Activated naive CD8-positive, alpha-beta T cell treated with anti-CD3 and anti-CD28 coated beads, Interleukin-2, amount 10 ng/mL, durations not matched to agents 7 days and 5 days (primary cell): ENCODE data around the gene PRM3. TPM values are rescaled to one million over a fixed set of nuclear protein-coding genes. Genes with fewer than 3 reads are reported as not detected.
A peak's percentile ranks its signal among the peaks of the same experiment; 100 is the strongest.
"Not testable (repeated sequence)": the region's sequence is repeated elsewhere in the genome, so short reads cannot be mapped to it uniquely, and the experiment has no call there.

ENCODE experiments used
- ATAC-seq: fragments of 150-1000 bp; cut with Tn5 transposase; one replicate; pipeline ENCODE4 v1.10.0; 2021; ENCODE audit warnings: low read depth, moderate library complexity
- POLR2A ChIA-PET: fragments of 350-600 bp; sonication (Branson Sonifier 250); formaldehyde crosslinking; loops from one replicate; lab custom pipeline; 2021; ENCODE audit warnings: antibody characterized with exemption; lab: Charles Lee
- DNase-seq: peaks from one replicate; pipeline ENCODE4 v3.0.0; 2021
- H3K27ac Mint-ChIP-seq: one replicate; pipeline ENCODE4 v1.8.0; 2022; ENCODE audit warnings: mild to moderate bottlenecking, mixed read lengths
- H3K27me3 Mint-ChIP-seq: one replicate; pipeline ENCODE4 v1.8.0; 2022; ENCODE audit warnings: mild to moderate bottlenecking, moderate library complexity, mixed read lengths
- H3K36me3 Mint-ChIP-seq: one replicate; pipeline ENCODE4 v1.8.0; 2021; ENCODE audit warnings: mild to moderate bottlenecking, mixed read lengths
- H3K4me1 Mint-ChIP-seq: one replicate; pipeline ENCODE4 v1.8.0; 2021; ENCODE audit warnings: mixed read lengths
- H3K4me3 Mint-ChIP-seq: one replicate; pipeline ENCODE4 v1.8.0; 2022; ENCODE audit warnings: mild to moderate bottlenecking, moderate library complexity, mixed read lengths
- H3K9me3 Mint-ChIP-seq: one replicate; pipeline ENCODE4 v1.8.0; 2021; ENCODE audit warnings: mixed read lengths
- total RNA-seq, 2 experiments: library from RNA; stranded (reverse); gene quantifications; one replicate each; pipeline ENCODE4 v1.2.3, GENCODE V29; 2021

Gene PRM3
- total RNA-seq, 2 experiments from 2014 or later, result not detected

GRCh38 chr16:11299865-11300559 lies 26.6 kb upstream of the PRM3 start:
- no peak overlapping the region for H3K4me3 Mint-ChIP-seq
- no peak for DNase-seq
- POLR2A ChIA-PET, result interaction anchor here (0.6 to 4.6 kb wide), 4 partner anchors 10 to 54 kb away, joined by 3 to 68 read pairs (median 31); partner anchors contain the start of gene SOCS1
- no peaks in the 10 kb centered on the region for H3K27me3 Mint-ChIP-seq
- H3K9me3 Mint-ChIP-seq, result no peaks in the 10 kb centered on the region
- ATAC-seq, result no peak
- peaks cover 40% of the 10 kb centered on the region for H3K4me1 Mint-ChIP-seq
- H3K36me3 Mint-ChIP-seq, result no peaks in the 10 kb centered on the region
- H3K27ac Mint-ChIP-seq, result peak overlapping the region; percentile 16

DNA sequence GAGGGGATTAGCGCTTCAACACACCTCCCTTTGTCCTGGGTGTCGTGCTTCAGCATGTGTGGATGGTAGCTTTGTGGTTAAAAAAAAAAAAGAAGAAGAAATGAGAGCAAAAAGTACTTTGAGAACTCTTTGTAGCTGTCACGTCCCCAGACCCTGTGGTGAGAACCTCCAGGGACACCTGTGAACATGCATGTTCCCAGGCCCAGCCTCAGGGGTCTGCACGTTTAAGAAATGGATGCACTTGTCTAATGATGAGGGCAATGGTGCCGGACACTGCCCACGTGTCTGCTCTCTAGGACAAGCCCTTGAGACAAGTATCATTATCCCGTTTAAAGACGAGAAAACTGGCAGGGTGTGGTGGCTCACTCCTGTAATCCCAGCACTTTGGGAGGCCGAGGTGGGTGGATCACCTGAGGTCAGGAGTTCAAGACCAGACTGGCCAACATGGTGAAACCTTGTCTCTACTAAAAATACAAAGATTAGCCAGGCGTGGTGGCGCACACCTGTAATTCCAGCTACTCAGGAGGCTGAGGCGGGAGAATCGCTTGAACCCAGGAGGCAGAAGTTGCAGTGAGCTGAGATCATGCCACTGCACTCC lies 25.6 kb upstream of the PRM3 start:
- not testable (repeated sequence) for H3K27me3 Mint-ChIP-seq, H3K9me3 Mint-ChIP-seq, DNase-seq, H3K36me3 Mint-ChIP-seq, ATAC-seq
- peak overlapping the region; percentile 67 for H3K4me3 Mint-ChIP-seq
- POLR2A ChIA-PET, result interaction anchor here (0.6 to 4.6 kb wide), 9 partner anchors 11 to 57 kb away, joined by 3 to 68 read pairs (median 6); partner anchors contain the start of genes PRM3 and SOCS1
- H3K4me1 Mint-ChIP-seq, result peaks cover 44% of the 10 kb centered on the region
- H3K27ac Mint-ChIP-seq, result peak overlapping the region; percentile 85

DNA sequence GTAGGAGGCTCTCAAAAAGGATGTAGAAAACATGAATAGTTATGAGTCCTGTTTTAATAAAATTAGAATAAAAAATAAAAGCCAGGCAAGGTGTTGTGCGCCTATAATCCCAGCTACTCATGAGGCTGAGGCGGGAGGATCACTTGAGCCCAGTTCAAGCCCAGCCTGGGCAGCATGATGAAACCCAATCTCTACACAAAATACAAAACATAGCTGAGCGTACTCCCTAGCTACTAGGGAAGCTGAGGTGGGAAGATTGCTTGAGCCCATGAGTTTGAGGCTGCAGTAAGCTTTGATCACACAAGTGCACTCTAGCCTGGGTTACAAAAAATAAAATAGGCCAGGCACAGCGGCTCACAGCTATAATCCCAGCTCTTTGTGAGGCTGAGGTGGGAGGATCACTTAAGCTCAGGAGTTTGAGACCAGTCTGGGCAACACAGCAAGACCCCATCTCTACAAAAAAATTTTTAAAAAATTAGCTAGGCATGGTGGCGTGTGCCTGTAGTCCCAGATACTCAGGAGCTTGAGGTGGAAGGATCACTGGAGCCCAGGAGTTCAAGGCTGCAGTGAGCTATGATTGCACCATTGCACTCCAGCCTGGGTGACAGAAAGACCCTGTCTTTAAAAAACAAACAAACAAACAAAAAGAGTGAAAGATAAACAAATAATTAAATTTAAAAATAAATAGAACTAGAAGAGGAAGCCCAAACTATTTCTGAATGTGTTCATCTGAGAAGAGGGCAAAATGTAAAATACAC lies 24.9 kb upstream of the PRM3 start:
- H3K27ac Mint-ChIP-seq, result peak overlapping the region; percentile 91
- H3K4me1 Mint-ChIP-seq, result peaks cover 50% of the 10 kb centered on the region

DNA sequence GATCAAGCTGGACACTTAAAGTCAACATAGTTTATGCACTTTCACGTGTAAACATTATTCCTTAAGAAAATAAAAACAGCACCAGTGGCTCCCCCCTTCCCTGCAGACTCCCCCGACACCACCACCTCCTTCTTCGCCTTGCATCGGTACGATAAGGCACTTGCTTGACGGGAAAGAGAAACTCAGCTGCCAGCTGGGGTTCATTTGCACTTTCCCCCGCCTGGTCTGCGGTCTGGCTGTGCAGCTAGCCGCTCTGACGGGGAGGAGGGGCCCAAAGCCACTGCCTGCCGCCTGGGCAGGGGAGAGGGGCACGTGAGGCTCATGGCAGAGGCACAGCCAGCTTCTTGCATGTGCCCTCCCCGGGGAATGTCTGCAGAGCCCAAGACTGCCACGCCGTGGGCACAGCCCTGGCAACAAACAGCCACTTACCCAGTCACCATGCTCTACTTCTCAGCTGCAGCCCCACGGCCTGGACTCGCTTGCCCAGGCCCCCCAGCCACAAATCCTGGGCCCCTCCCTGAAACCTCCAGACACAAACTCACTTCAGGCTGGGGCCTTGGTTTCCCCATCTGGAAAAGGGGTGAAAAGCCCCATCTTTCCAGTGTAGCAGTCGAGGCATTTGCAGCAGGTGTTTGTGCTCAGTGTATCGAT lies 24.2 kb upstream of the PRM3 start:
- POLR2A ChIA-PET, result interaction anchor here (0.7 to 4.6 kb wide), 15 partner anchors 12 to 62 kb away, joined by 3 to 68 read pairs (median 6); partner anchors contain the start of gene SOCS1
- Mint-ChIP-seq H3K4me3 (peak overlapping the region; percentile 77), H3K4me1 (peaks cover 55% of the 10 kb centered on the region), H3K9me3 (no peaks in the 10 kb centered on the region), H3K27ac (peak overlapping the region; percentile 91), H3K27me3 (peaks cover 4% of the 10 kb centered on the region), H3K36me3 (no peaks in the 10 kb centered on the region)
- DNase-seq, result peak; percentile 81
- ATAC-seq, result peak; percentile 82

More for the DNA sequence above, 24.9 kb upstream of the PRM3 start:
- Mint-ChIP-seq H3K27me3 (peaks cover 4% of the 10 kb centered on the region), H3K36me3 (no peaks in the 10 kb centered on the region), H3K4me3 (peak overlapping the region; percentile 77), H3K9me3 (no peaks in the 10 kb centered on the region)
- ATAC-seq (no peak), DNase-seq (no peak)
- POLR2A ChIA-PET, result interaction anchor here (0.6 to 4.6 kb wide), 13 partner anchors 12 to 61 kb away, joined by 3 to 68 read pairs (median 6); partner anchors contain the start of gene SOCS1

GRCh38 chr16:11296706-11297491 lies 23.5 kb upstream of the PRM3 start:
- H3K4me3 Mint-ChIP-seq, result peak overlapping the region; percentile 77
- H3K4me1 Mint-ChIP-seq, result peaks cover 51% of the 10 kb centered on the region
- H3K27ac Mint-ChIP-seq, result peak overlapping the region; percentile 91
- ATAC-seq, result peak; percentile 28
- peaks cover 4% of the 10 kb centered on the region for H3K27me3 Mint-ChIP-seq
- no peaks in the 10 kb centered on the region for H3K9me3 Mint-ChIP-seq
- POLR2A ChIA-PET, result interaction anchor here (1.1 to 4.6 kb wide), 12 partner anchors 13 to 63 kb away, joined by 3 to 68 read pairs (median 6); partner anchors contain the start of gene SOCS1
- DNase-seq, result no peak
- H3K36me3 Mint-ChIP-seq, result no peaks in the 10 kb centered on the region

DNA sequence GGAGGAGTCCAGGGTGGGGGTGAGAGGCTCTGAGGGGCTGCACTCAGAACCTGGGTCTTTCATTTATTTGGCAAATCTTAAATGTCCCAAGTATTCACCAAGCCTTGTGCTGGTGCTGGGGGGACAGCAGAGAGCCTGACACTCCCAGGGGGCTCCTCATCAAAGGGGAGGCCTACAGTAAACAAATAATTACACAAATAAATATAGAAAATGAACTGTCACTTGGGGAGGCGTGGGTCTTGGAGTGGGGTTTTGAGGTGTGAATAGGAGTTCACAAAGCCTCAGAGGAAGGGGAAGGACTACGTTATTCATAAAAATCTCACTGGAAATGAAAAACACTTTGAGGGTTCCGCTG lies 22.9 kb upstream of the PRM3 start:
- POLR2A ChIA-PET, result interaction anchor here (1.3 to 4.6 kb wide), 5 partner anchors 14 to 57 kb away, joined by 4 to 68 read pairs (median 9); partner anchors contain the start of gene SOCS1
- peak overlapping the region; percentile 91 for H3K27ac Mint-ChIP-seq
- no peak for ATAC-seq

GRCh38 chr16:11295672-11296071 lies 22.2 kb upstream of the PRM3 start:
- Mint-ChIP-seq H3K9me3 (no peaks in the 10 kb centered on the region), H3K27me3 (peaks cover 12% of the 10 kb centered on the region), H3K4me3 (no peak overlapping the region), H3K27ac (no peak overlapping the region), H3K4me1 (peaks cover 48% of the 10 kb centered on the region), H3K36me3 (no peaks in the 10 kb centered on the region)
- DNase-seq (no peak), ATAC-seq (no peak)
- POLR2A ChIA-PET, result no interaction called here

More for the DNA sequence above, 22.9 kb upstream of the PRM3 start:
- Mint-ChIP-seq H3K4me3 (peak overlapping the region; percentile 77), H3K4me1 (peaks cover 48% of the 10 kb centered on the region), H3K27me3 (peaks cover 9% of the 10 kb centered on the region), H3K9me3 (no peaks in the 10 kb centered on the region), H3K36me3 (no peaks in the 10 kb centered on the region)
- DNase-seq, result no peak

DNA sequence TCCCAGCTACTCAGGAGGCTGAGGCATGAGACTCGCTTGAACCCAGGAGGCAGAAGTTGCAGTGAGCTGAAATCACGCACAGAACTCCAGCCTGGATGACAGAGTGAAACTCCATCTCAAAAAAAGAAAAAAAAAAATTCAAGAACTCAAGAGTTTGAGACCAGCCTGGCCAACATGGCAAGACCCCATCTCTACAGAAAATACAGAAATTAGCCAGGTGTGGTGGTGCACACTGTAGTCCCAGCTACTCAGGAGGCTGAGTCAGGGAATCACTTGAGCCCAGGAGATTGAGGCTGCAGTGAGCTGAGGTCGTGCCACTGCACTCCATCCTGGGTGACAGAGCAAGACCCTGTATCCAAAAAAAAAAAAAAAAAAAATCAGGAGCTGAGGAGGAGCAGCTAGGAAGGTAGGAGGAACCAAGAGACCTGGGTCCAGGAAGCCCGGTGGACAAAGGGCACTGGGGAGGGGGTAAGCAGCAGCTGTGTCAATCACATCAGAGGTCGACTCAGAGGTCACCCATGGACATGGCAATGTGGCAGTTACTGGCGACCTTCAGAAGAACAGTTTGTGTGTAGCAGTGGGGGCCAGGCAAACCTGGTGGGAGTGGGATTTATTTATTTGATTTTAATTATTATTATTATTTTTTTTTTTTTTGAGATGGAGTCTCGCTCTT lies 18.8 kb upstream of the PRM3 start:
- no peaks in the 10 kb centered on the region for H3K9me3 Mint-ChIP-seq
- ATAC-seq (no peak), DNase-seq (no peak)
- no peak overlapping the region for H3K4me3 Mint-ChIP-seq
- H3K27me3 Mint-ChIP-seq, result peaks cover 19% of the 10 kb centered on the region
- peaks cover 2% of the 10 kb centered on the region for H3K36me3 Mint-ChIP-seq
- H3K4me1 Mint-ChIP-seq, result peaks cover 31% of the 10 kb centered on the region
- no peak overlapping the region for H3K27ac Mint-ChIP-seq
- POLR2A ChIA-PET, result interaction anchor here (1.3 to 2.0 kb wide), 3 partner anchors 21 to 40 kb away, joined by 3 to 4 read pairs (median 4); no protein-coding TSS in a partner anchor

- DNase-seq (no peak), ATAC-seq (no peak)
- POLR2A ChIA-PET, result interaction anchor here (1.3 to 2.0 kb wide), 3 partner anchors 20 to 39 kb away, joined by 3 to 4 read pairs (median 4); no protein-coding TSS in a partner anchor
- Mint-ChIP-seq H3K27ac (peak overlapping the region; percentile 6), H3K4me3 (no peak overlapping the region), H3K27me3 (peaks cover 19% of the 10 kb centered on the region), H3K36me3 (peaks cover 2% of the 10 kb centered on the region), H3K9me3 (no peaks in the 10 kb centered on the region), H3K4me1 (peaks cover 23% of the 10 kb centered on the region)
Observed at GRCh38 chr16:11291091-11291703, 17.8 kb upstream of the PRM3 start.

DNA sequence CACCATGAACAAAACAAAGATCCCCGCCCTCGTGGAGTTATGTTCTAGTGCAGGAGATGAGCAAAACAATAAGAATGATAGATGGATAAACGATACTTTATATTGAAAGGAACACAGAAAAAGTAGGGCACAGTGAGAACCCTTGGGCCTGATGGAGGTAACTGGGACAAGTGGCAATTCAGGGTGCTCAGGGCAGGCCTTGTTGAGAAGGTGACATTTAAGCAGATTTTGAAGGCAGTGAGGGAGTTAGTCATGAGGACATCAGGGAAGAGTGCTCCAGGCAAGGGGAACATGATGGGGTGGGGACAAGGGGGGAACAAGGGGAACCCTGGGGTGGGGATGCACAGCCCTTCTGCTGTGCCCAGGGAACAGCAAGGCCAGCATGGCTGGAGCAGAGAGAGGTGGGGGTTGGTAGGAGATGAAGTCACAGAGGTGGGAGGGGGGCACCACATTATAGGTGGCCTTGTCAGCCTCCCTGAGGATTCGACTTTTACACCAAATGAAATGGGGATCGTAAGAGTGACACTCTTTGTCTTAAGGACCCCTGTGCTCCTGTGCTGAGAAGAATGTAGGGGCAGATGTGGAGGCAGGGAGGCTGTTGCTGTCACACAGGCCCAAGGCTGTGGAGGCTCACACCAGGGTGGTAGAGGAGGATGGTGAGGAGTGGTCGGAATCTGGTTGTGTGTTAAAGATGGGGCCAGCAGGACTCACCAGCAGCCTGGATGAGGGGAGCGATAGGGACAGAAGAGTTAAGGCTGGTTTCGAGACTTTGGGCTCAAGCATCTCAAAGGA lies 16.9 kb upstream of the PRM3 start:
- H3K27ac Mint-ChIP-seq, result no peak overlapping the region
- ATAC-seq (no peak), DNase-seq (no peak)
- H3K36me3 Mint-ChIP-seq, result peaks cover 2% of the 10 kb centered on the region
- peaks cover 20% of the 10 kb centered on the region for H3K27me3 Mint-ChIP-seq
- POLR2A ChIA-PET, result no interaction called here
- H3K9me3 Mint-ChIP-seq, result peaks cover 2% of the 10 kb centered on the region
- H3K4me1 Mint-ChIP-seq, result peaks cover 28% of the 10 kb centered on the region
- H3K4me3 Mint-ChIP-seq, result no peak overlapping the region

DNA sequence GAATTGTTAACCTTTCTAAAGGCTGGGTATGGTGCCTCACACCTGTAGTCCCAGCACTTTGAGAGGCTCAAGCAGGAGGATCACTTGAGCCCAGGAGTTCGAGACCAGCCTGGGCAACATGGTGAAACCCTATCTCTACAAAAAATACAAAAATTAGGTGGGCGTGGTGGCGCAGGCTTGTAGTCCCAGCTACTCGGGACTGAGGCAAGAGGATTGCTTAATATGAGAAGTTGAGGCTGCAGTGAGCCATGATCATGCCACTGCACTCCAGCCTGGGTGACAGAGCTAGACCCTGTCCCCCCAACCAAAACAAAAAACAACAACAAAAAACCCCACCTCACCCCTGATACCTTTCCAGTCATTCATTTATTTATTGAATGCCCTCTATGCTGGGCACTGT lies 16.3 kb upstream of the PRM3 start:
- ATAC-seq, H3K27ac Mint-ChIP-seq, H3K36me3 Mint-ChIP-seq, POLR2A ChIA-PET, DNase-seq, H3K4me3 Mint-ChIP-seq, H3K9me3 Mint-ChIP-seq: not testable (repeated sequence)
- Mint-ChIP-seq H3K4me1 (peaks cover 24% of the 10 kb centered on the region), H3K27me3 (peaks cover 22% of the 10 kb centered on the region)
